NCI-H460 (cell line): ENCODE results near the gene DIPK1C. TPM values are rescaled to one million over a fixed set of nuclear protein-coding genes. Genes with fewer than 3 reads are reported as not detected.

Source experiments
- DNase-seq: peaks from one replicate; pipeline ENCODE4 v3.0.0-alpha.2; 2016; ENCODE audit warnings: low read depth; ENCODE audit errors: extremely low read depth
- total RNA-seq: library from RNA; depleted of rRNA; stranded (reverse); fragments of >200 nt; shearing (Covaris generic); gene quantifications from 2 replicates; pipeline ENCODE4 v1.2.3, GENCODE V29; 2014

Gene DIPK1C
- total RNA-seq, 1 experiment from 2014 or later: not detected

GRCh38 chr18:74486119-74486849 lies 29.2 kb upstream of the DIPK1C start:
- DNase-seq: no peak

GRCh38 chr18:74482697-74483096 lies 25.6 kb upstream of the DIPK1C start:
- no peak for DNase-seq

DNA sequence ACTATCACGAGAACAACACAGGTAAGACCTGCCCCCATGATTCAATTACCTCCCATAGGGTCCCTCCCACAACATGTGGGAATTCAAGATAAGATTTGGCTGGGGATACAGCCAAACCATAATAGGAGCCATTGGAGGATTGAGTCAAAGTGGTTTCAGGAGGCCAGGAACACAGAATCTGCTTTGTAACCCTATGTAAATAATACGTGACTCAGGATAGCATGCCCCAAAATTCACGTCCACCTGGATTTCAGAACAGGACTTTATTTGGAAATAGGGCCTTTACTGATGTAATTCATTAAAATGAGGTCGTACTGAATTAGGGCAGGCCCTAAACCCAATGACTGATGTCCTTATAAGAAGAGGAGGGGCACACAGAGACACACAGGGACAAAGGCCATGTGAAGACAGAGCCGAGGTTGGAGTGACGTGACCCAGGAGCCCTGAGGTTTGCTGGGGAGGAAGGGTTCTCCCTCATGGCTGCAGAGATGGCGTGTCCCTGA lies 23.1 kb upstream of the DIPK1C start:
- DNase-seq: no peak

DNA sequence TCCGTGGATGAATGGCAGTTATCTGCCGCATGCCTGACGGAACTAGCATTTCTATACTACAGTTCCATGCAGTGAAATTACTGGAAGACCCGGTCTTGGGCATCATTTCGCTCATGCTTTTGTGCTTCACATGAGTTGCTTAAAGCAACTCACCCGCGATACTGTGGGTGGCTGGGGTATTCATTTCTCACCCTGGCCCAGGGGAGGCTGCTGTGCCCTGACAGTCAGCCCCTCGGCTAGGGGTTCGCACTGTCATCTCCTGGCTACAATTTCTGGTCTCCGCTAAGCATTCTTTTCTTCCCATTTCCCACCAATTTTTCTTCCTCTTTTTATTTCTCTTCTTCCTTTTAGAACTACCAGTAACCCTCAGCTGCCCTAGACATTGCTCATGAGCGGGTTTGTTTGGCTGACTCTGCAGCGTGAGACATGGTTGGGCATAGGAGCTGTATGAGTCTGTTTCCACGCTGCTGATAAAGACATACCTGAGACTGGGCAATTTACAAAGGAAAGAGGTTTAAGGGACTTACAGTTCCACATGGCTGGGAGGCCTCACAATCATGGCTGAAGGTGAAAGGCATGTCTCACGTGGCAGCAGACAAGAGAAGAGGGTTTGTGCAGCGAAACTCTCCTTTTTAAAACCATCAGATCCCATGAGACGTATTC lies 22.5 kb upstream of the DIPK1C start:
- no peak for DNase-seq

DNA sequence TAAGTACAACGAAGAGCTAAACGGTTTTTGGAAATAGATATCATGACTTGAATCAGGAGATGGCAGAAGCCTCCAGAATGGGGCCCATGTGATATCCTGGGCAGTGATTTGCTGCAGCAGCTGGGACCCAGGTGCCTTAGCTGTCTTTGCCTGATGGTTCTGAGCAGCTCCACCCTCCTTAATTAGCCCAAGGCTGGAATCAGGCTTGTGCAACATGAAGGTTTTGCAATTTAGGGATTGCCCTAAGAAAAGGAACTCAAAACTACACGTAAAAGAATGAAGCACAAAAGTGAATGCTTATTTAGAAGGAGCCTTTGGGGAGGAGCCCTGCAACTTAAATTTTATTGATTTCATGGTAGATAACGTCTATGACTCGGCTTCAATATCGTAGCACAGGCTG lies 21.8 kb upstream of the DIPK1C start:
- DNase-seq: no peak

- DNase-seq: no peak
Measured at GRCh38 chr18:74478316-74478715, 21.2 kb upstream of the DIPK1C start.

DNA sequence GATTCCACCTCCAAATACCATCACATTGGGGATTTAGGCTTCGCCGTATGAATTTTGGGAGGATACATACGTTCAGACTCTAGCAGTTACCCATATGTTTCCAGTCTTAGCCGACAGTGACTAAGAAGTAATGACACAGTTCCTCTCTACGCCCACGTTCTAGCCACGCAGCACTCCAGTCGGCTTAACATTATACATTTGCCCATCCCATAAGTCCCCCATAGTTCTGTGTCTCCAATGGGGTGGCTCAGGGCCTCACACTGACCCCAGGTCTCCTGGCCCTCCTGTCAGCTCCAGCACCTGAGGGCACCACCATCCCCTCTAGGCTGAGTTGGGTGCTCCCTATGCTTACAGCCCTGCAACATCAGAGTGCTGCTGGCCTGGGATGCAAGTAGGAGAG lies 20.7 kb upstream of the DIPK1C start:
- DNase-seq: no peak

- DNase-seq: no peak
Measured at GRCh38 chr18:74476140-74476539, 19.0 kb upstream of the DIPK1C start.

DNA sequence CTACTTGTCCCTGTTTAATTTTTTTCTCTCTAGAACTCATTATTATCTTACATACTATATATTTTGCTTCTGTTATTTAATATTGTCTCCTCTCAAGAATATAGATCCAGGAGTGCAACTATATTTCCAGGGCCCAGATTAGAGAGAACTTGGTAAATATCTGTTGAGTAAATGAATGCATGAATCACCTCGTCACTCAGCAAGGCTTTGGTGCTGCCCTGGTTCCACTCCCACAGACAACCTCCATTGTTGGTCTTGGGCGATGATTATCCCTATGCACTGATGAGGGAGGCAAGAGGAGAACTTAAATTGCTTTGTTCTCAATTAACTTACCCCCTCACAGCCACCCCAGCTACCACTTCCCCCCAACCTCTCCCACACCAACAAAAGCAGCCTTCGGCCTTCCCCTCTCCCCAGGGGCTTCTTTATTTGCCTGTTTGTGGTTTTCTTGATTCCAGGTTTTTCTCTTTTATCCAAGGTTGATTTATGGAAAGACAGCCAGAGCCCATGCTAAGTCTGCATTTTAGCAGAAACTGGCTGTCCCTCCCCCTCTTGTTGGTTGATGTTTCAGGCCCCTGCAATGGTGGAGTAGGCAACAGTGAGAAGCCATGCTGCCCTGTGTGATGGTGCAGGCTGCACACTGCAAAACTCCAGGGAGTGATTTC lies 17.0 kb upstream of the DIPK1C start:
- DNase-seq: no peak

DNA sequence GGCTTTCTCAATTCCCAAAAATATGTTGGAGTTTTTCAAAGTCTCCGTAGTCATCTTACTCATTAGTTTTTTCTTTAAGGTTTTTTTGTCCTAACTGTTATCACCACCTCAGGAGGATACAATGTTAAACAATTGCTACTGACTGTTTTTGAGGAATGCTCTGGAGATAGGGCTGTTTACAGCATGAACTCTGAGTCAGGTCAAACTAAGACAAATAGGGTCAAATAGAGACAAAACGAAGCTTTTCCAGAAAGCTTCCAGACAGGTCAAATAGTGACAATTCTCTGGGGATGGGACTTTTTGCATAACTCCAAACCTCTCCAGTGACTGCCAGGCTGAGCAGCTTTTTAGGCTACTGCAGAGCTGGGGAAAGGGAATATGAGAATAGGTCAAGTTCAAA lies 15.2 kb upstream of the DIPK1C start:
- no peak for DNase-seq

DNA sequence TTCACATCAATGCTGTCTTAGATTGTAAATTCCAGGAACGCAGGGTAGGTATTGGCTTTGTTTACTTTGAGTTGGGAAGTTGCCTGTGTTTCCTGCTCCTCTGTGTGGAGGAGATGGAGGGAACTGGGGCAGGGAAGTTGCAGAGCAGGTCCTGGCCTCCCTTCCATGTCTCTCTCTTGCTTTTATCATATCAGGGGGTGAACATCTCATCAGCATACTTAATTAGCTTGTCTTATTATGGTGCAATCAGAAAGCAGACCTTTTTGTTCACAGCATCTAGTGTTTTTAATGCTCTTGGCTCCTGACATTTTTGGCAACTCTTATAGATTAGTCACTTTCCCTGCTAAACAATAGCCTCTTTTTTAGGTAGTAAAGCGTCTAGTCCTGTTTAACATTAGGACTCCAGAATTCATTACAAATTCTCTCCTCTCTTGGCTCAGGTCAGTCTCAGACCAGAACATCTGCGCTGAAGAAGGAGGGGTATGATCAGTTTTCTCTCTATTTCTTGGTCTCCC lies 11.5 kb upstream of the DIPK1C start:
- no peak for DNase-seq

DNA sequence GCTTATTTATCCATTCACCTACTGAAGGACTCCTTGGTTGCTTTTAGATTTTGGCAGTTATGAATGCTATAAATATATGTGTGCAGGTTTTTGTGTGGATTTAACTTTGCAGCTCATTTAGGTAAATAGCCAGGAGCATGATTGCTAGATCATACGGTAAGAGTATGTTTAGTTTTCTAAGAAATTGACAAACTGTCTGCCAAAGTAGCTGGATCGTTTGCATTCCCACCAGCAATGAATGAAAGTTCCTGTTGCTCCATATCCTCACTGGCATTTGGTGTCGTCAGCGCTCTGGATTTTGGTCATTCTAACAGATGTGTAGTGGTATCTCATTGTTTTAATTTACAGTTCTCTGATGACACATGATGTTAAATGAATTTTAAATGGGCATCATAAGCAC lies 8.7 kb upstream of the DIPK1C start:
- DNase-seq: no peak

GRCh38 chr18:74463983-74464382 lies 6.9 kb upstream of the DIPK1C start:
- DNase-seq: no peak

GRCh38 chr18:74463254-74463653 lies 6.1 kb upstream of the DIPK1C start:
- no peak for DNase-seq

DNA sequence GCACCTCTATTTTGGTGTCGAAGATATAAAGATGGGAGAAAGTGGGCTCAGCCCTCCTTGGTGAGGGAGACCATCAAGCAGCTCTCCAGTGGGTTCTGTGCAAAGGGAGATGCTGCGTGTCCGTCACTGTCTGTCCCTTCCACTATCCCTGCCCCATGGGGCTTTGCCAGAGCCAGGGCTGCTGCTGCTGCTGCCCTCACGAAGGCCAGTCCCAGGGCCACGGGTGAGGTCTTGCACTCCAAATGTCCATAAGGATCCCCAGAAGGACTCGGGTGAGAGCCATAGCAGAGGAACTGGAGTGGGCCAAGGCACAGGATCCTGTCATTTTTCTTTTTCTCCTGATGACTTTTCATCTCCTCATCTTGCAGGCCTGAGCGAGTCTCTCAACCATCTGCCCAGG lies 3.7 kb upstream of the DIPK1C start:
- DNase-seq: no peak

DNA sequence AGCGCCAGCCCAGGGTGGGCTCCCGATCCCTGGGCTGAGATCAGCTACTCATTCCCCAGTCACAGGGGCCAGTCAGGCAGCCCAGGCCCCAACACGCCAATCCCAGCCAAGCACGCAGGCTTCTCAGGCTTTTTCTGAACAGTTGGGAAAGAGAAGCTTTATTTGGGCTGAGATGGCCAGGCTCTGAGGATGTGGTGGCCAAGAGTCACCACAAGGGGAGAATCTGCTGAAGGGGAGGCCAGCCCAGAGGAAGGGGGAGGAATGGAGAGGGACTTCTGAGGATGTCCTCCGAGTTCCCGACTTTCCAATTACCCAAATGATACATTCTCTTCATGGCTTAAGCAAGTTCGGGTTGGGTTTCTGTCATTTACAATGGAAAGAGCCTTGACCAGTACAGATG lies 2.8 kb upstream of the DIPK1C start:
- no peak for DNase-seq

DNA sequence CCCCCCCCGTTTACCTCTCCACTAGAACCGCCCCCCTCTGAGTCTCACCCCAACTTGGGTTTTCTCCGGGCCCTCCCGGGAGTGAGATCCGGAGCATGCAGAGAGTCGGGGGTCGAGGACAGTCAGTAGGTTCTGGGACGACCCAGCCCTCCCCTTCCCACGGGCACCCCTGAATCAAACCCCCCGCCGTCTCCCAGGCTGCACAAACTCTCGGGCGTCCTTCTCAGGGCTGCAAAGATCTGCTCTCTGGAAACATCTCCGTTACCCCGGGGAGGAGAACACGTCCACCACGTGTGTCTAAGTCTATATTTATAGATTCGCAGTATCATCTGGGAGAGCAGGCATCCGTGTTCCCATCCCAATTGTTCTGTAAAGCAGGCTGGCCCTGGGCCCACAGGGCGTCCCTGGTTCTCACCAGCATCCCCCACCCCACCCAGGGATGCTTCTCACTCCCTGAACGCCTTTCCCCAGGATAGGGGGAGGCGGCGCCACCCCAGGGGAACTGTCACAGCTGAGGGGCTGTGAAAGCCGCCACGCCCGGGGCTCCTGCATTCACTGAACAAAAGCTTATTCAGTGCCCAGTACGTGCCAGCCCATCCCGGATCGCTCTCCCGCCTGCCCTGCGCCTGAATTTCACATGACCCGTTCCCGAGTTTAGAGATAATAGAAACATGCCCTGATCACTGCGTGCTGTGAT lies 765 bp upstream of the DIPK1C start:
- no peak for DNase-seq

- DNase-seq: no peak
Measured at GRCh38 chr18:74456349-74457042, 612 bp downstream of the DIPK1C start.

- no peak for DNase-seq
Measured at GRCh38 chr18:74456017-74456348, 1.1 kb downstream of the DIPK1C start.

DNA sequence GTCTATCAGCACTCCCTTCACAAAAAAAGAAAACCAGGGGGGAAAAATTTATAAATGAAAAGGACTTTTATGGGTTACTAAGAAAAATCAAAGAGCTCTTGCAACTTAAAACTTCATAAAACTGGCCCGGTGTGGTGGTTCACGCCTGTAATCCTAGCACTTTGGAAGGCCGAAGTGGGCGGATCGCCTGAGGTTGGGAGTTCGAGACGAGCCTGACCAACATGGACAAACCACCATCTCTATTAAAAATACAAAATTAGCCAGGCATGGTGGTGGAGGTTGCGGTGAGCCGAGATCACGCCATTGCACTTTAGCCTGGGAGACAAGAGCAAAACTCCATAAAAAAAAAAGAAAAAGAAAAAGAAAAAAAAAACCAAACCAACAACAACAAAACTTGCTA lies 1.7 kb downstream of the DIPK1C start:
- no peak for DNase-seq
